Measurements from ENCODE around the gene MARK3.

Gene MARK3

DNA sequence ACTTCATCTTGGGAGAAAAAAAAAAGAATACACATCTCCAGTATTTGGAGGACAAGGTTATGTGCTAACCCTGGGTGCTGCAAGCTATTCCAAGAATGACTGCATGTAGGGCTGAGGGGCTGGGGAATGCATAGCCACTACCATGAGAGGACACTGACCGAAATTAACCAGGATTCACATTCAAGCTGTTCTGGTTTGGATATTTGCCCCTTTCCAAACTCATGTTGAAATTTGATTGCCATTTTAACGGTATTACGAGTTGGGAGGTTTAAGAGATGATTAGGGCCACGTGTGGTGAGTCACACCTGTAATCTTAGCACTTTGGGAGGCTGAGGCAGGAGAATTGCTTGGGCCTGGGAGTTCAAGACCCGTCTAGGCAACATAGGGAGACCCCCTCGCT lies 18.5 kb upstream of the MARK3 start:
- no peak for DNase-seq (ENCODE audit: low read depth in 2 of 2)

GRCh38 chr14:103367995-103368394 lies 17.2 kb upstream of the MARK3 start:
- DNase-seq (ENCODE audit: low read depth in 2 of 2): no peak

GRCh38 chr14:103370087-103370486 lies 15.1 kb upstream of the MARK3 start:
- no peak for DNase-seq (ENCODE audit: low read depth in 2 of 2)

- no peak for DNase-seq (ENCODE audit: low read depth in 2 of 2)
These were observed 13.2 kb upstream of the MARK3 start for GRCh38 chr14:103372017-103372416.

- peak in 1 of 2 donors; percentile 23 for DNase-seq (ENCODE audit: low read depth in 2 of 2)
These were observed 12.5 kb upstream of the MARK3 start for GRCh38 chr14:103372552-103373304.

GRCh38 chr14:103374121-103374520 lies 11.1 kb upstream of the MARK3 start:
- DNase-seq (ENCODE audit: low read depth in 2 of 2): no peak

GRCh38 chr14:103377522-103378037 lies 7.6 kb upstream of the MARK3 start:
- DNase-seq (ENCODE audit: low read depth in 2 of 2): no peak

DNA sequence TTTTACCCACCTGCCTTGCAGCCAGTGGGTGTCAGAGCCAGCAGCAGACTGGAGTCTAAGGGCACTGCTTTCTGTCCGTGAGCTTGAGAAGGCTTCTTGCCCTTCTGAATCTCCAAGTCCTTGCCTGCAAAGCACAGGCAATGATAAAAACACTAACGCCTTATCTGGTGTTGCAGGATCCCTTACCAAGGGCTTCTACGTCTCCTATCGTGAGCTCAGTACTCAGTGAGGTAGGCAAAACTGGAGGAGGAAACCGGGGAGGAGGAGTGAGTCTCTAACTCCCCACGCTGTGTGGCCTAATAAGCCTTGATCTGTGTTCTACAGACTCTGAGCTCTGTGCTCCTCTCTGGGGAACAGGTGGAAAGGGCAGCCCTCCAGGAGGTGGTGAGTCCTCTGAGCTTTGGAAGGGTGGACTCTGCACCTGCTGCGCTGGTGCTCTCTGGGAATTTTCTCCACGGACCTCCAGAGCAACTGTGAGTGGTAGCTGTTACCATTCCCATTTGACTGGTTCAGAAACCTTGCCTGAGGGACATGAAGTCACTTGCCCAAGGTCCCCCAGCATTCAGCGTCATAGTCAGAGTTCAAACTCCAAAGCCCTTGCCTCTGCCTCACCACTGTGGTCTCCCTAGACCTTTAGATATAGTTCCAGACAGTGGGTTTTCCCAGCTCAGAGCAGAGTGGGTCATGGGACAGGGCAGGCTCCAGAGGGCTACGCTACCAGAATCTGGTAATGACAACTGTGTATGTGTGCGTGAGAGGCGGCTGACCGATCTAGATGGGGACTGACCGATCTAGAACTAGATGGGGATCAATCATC lies 7.0 kb upstream of the MARK3 start:
- DNase-seq (ENCODE audit: low read depth in 2 of 2): no peak

DNA sequence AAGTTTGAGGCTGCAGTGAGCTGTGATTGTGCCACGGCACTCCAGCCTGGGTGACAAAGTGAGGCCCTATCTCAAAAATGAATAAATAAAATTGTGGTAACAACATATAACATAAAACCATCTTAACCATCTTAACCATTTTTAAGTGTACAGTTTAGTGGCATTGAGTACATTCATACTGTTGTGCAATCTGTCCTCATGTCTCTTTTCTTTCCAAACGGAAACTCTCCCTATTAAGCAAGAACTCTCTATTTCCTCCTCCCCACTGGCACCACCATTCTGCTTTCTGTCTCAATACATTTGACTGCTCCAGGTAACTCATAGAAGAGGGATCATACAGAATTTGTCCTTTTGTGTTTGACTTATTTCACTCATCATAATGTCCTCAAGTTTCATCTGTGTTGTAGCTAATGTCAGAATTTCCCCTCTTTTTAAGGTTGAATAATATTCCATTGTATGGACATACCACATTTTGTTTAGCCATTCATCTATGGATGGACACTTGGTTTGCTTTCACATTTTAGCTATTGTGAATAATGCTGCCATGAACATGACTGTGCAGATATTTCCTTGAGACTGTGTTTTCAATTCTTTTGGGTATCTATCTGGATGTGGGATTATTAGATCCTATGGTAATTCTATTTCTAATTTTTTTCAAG lies 4.4 kb upstream of the MARK3 start:
- no peak for DNase-seq (ENCODE audit: low read depth in 2 of 2)

DNA sequence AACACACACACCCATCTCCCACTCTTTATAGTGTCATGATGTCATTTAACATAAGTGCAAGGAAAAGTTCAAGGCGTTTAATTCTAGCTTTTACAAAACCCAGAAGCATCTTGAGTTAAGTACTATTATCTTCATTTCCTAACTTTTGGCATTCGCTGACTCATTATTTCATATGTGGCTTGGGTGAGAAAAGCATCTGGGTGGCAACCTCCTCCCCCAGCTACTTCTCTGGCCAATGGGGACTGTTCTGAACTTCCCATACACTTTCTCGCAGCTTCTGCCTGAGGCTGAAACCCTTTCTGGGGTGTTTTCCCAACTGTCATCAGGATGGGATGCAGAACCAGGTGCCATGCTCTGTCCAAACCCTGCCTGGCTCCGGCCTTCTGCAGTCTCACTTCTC lies 2.8 kb upstream of the MARK3 start:
- DNase-seq (ENCODE audit: low read depth in 2 of 2): no peak

GRCh38 chr14:103384450-103385151 lies 614 bp upstream of the MARK3 start:
- no peak for DNase-seq (ENCODE audit: low read depth in 2 of 2)

- DNase-seq (ENCODE audit: low read depth in 2 of 2): peak in 1 of 2 donors; percentile 24
These were observed 906 bp downstream of the MARK3 start for GRCh38 chr14:103385929-103386712.

DNA sequence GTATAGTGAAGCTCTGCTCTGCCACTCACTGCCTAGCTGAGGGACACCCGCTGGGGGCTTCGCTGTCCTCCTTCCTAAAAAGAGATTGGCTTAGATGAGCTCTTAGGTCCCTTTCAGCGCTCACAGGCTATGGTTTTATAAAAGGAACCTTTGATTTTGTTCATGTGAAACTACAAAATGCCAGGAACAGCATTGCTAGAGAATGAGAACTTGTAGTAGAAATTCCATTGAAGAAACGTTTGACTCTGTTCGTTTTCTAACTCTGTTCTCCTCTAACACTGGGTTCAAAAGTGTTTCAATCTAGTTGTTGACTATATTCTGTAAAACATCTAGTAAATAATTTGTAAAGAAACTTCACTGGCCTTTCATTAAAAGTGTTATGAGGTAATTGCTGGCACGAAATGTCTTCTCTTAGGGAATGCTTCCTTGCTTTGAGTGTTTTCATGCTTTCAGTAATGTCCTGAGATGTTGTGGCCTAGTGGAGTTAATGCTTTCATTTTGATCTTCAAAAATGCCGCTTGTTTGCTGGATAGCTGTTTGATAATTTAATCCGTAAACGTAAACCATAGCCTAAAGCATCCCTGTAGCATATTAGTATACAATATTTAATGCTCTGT lies 1.6 kb downstream of the MARK3 start:
- DNase-seq (ENCODE audit: low read depth in 2 of 2): no peak

DNA sequence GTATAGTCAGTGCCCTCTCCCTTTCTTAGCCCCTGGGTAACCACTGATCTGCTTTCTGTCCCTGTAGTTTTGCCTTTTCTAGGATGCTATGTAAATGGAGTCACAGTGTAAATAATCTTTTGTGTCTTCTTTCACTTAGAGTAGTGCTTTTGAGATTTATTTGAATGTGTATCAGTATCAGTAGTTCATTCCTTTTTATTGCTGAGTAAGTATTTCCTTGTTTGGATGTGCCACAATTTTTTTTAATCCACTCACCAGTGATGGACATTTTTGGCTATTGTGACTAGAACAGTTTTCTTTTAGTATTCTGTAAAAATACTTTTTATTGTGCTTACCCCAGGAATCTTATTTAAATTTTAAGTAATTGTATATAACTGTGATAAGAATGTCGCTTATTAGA lies 3.4 kb downstream of the MARK3 start:
- DNase-seq (ENCODE audit: low read depth in 2 of 2): no peak

DNA sequence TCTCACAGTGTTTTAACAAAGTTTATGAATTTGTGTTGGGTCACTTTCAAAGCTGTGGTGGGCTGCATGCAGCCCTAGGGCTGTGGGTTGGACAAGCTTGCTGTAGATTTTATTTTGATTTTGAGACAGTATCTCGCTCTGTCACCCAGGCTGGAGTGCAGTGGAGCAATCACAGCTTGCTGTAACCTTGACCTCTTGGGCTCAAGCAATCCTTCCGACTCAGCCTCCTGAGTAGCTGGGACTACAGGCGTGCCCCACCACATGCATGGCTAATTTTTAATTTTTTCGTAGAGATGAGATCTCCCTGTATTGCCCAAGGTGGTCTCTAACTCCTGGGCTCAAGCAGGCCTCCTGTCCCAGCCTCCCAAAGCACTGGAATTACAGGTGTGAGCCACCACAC lies 5.4 kb downstream of the MARK3 start:
- DNase-seq (ENCODE audit: low read depth in 2 of 2): no peak

GRCh38 chr14:103391048-103391447 lies 5.8 kb downstream of the MARK3 start:
- DNase-seq (ENCODE audit: low read depth in 2 of 2): peak in 1 of 2 donors; percentile 23

DNA sequence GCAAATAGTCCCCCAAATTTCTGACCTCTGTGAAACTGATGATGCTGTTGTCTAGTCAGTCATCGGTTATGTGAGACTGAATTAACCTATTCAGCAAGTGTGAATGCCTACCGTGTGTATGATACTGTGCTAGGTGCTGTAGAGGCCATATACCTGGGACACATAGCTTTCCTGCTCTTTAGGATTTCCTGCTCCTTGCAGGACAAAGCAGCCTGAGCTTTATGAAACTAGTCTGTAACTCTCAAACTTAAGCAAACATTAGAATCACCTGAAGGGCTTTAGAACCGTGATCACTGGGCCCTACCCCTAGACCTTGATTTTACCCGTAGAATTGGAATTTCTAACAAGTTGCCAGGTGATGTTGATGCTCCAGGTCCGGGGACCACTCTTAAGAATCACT lies 6.9 kb downstream of the MARK3 start:
- no peak for DNase-seq (ENCODE audit: low read depth in 2 of 2)

- no peak for DNase-seq (ENCODE audit: low read depth in 2 of 2)
These were observed 7.4 kb downstream of the MARK3 start for GRCh38 chr14:103392572-103392971.

DNA sequence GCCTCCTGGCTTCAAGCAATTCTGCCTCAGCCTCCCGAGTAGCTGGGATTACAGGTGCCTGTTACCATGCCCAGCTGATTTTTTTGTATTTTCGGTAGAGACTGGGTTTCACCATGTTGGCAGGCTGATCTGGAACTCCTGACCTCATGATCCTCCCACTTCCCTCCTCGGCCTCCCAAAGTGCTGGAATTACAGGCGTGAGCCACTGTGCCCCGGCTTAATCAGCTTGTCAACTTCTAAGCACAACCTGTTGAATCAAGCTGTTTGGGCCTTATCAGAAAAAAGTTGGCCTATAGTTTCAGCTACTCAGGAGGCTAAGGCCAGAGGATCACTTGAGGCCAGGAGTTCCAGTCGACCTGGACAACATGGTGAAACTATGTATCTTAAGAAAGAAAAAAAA lies 7.9 kb downstream of the MARK3 start:
- DNase-seq (ENCODE audit: low read depth in 2 of 2): no peak

Data from stimulated activated CD4-positive, alpha-beta T cell treated with anti-CD3 and anti-CD28 coated beads, Interleukin-4, amount 100 ng/mL, for 48 hours (primary cell).